Left ventricle myocardium inferior (tissue), 1 donor: ENCODE measurements around the gene SLC2A5. TPM values are rescaled to one million over a fixed set of nuclear protein-coding genes. Genes with fewer than 3 reads are reported as not detected.

Experiments used
- DNase-seq: peaks from one replicate; pipeline ENCODE4 v3.0.0-alpha.2; 2020
- H3K27ac ChIP-seq: fragments of 200-600 bp; replicated peaks from 2 replicates; pipeline ENCODE4 v1.8.0; 2021
- H3K27me3 ChIP-seq: fragments of 200-600 bp; 2 replicates; pipeline ENCODE4 v1.8.0; 2021; ENCODE audit warnings: low read depth
- H3K36me3 ChIP-seq: fragments of 200-600 bp; 2 replicates; pipeline ENCODE4 v1.8.0; 2021
- H3K4me1 ChIP-seq: fragments of 200-600 bp; 2 replicates; pipeline ENCODE4 v1.8.0; 2021
- H3K4me3 ChIP-seq: fragments of 200-600 bp; 2 replicates; pipeline ENCODE4 v1.8.0; 2021; ENCODE audit warnings: mild to moderate bottlenecking, moderate library complexity
- H3K9me3 ChIP-seq: fragments of 200-600 bp; replicated peaks from 2 replicates; pipeline ENCODE4 v1.8.0; 2021
- intact Hi-C: fragments of 100-400 bp; cut with micrococcal nuclease; formaldehyde crosslinking; loops from one replicate; pipeline ENCODE4 v1.11.0; 2022
- total RNA-seq: library from RNA; stranded (reverse); fragmentation: NEBNext Ultra II Directional; extraction: Animal tissue kit (Norgen Biotek cat#: 25700); gene quantifications from one replicate; pipeline ENCODE4 v1.2.1, GENCODE V29; 2021
- TF ChIP-seq, protein P1 (sequence below): fragments of 200-600 bp; IDR thresholded peaks from 2 replicates; pipeline ENCODE4 v1.8.0; 2021; ENCODE audit warnings: antibody characterized with exemption, mild to moderate bottlenecking, borderline replicate concordance
- donor health status: DM: no; HTN: yes; CAD: no; lungs with severe emphysema.

Gene SLC2A5
- total RNA-seq, 1 donor from 2014 or later: 4.2 TPM

DNA sequence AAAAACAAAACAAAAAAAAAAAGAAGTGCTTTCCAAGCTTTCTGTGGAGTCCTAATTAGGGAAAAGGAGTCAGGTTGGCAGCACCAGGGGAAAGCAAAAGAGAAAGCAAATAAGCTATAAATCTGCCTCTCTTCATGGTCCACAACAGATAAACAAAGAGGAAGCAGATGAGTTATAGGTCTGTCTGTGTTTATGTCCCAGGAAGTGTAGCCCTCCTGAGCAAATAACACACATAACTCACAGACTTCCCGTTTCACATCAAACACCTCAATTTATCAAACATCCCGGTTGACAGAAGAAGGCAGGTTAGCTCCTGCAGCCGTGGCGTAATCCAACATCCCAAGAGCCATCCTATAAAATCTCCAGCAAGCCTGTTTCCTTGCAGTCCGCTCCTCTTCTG lies 5.6 kb upstream of the SLC2A5 start:
- TF ChIP-seq, protein P1, sequence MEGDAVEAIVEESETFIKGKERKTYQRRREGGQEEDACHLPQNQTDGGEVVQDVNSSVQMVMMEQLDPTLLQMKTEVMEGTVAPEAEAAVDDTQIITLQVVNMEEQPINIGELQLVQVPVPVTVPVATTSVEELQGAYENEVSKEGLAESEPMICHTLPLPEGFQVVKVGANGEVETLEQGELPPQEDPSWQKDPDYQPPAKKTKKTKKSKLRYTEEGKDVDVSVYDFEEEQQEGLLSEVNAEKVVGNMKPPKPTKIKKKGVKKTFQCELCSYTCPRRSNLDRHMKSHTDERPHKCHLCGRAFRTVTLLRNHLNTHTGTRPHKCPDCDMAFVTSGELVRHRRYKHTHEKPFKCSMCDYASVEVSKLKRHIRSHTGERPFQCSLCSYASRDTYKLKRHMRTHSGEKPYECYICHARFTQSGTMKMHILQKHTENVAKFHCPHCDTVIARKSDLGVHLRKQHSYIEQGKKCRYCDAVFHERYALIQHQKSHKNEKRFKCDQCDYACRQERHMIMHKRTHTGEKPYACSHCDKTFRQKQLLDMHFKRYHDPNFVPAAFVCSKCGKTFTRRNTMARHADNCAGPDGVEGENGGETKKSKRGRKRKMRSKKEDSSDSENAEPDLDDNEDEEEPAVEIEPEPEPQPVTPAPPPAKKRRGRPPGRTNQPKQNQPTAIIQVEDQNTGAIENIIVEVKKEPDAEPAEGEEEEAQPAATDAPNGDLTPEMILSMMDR: no peak
- intact Hi-C loops: no loop called here
- Histone ChIP-seq H3K9me3 (no peaks in the 10 kb centered on the region), H3K27me3 (no peaks in the 10 kb centered on the region), H3K4me1 (peaks cover 14% of the 10 kb centered on the region), H3K36me3 (no peaks in the 10 kb centered on the region), H3K4me3 (no peak overlapping the region), H3K27ac (no peak overlapping the region)
- DNase-seq: no peak

DNA sequence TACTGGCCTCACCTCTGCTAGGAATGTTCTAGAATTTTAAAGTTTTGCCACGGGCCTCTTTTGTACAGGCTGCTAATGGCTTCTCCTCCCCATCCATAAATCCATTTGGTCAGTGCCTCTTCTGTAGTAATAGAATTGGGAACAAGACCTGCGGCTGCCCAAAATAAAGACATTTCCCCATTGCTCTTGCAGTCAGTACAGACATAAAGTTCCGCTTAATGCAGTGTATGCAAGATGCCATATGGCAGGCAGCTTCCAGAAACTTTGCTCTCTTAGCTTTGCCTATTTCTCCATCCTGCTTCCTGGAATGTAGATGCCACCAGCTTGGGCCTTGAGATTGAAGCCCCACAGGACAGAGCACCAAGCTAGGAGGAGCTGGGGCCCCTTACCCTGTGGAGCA lies 3.7 kb upstream of the SLC2A5 start:
- Histone ChIP-seq H3K4me1 (peaks cover 19% of the 10 kb centered on the region), H3K9me3 (no peaks in the 10 kb centered on the region), H3K36me3 (no peaks in the 10 kb centered on the region), H3K27ac (no peak overlapping the region), H3K4me3 (no peak overlapping the region), H3K27me3 (no peaks in the 10 kb centered on the region)
- intact Hi-C loops: no loop called here
- DNase-seq: no peak
- TF ChIP-seq, protein P1: no peak

DNA sequence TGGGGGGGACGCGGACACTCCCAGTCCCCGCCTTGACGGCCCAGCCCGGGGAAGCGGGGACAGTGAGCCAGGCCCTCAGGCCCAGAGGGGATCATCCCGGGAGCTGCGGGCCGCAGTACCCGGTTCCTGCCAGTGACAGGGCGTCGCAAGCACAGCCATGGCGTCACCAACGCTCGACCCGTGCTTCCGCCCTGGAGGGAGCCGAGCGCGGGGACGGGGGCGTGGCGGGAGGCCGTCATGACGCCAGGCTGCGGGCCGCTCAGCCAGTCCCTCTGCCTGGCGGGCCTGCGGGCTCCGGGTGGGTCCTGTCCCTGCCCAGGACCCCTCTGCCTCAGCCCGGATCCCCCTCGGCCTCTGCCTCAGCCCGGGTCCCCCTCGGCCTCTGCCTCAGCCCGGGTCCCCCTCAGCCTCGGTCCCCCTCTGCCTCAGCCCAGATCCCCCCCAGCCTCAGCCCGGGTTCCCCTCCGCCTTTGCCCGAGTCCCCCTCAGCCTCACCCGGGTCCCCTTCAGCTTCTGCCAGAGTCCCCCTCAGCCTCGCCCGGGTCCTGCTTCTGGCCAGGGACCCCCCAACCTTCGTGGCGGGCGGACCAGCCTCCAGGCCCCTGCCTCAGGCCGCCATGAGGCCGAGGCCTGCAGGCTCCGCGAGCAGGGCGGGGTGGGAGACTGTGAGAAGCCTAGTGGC lies 2.3 kb upstream of the SLC2A5 start:
- intact Hi-C loops: no loop called here

GRCh38 chr1:9070486-9070885 lies 1.1 kb upstream of the SLC2A5 start:
- Histone ChIP-seq H3K36me3 (no peaks in the 10 kb centered on the region), H3K9me3 (no peaks in the 10 kb centered on the region), H3K4me1 (peaks cover 40% of the 10 kb centered on the region), H3K27me3 (no peaks in the 10 kb centered on the region), H3K4me3 (no peak overlapping the region), H3K27ac (no peak overlapping the region)
- intact Hi-C loops: no loop called here
- DNase-seq: no peak
- TF ChIP-seq, protein P1: no peak

More for the DNA sequence above, 2.3 kb upstream of the SLC2A5 start:
- Histone ChIP-seq H3K27me3 (no peaks in the 10 kb centered on the region), H3K27ac (no peak overlapping the region), H3K4me3 (no peak overlapping the region), H3K4me1 (peaks cover 30% of the 10 kb centered on the region), H3K36me3 (no peaks in the 10 kb centered on the region), H3K9me3 (no peaks in the 10 kb centered on the region)
- no peak for DNase-seq
- TF ChIP-seq, protein P1: no peak

- Histone ChIP-seq H3K4me3 (peak overlapping the region; percentile 41), H3K4me1 (peaks cover 55% of the 10 kb centered on the region), H3K36me3 (no peaks in the 10 kb centered on the region), H3K27me3 (no peaks in the 10 kb centered on the region), H3K9me3 (no peaks in the 10 kb centered on the region), H3K27ac (peak overlapping the region; percentile 68)
- TF ChIP-seq, protein P1: no peak
- DNase-seq: no peak
- intact Hi-C loops: no loop called here
These were observed 482 bp downstream of the SLC2A5 start for GRCh38 chr1:9068981-9069325.
